Left ventricle myocardium inferior (tissue), 1 donor: ENCODE results near the gene MAS1L. TPM values are rescaled to one million over a fixed set of nuclear protein-coding genes. Genes with fewer than 3 reads are reported as not detected.
"Not testable (repeated sequence)": the region's sequence is repeated elsewhere in the genome, so short reads cannot be mapped to it uniquely, and the experiment has no call there.

Experiments used
- DNase-seq: peaks from one replicate; pipeline ENCODE4 v3.0.0-alpha.2; 2020
- H3K27ac ChIP-seq: fragments of 200-600 bp; replicated peaks from 2 replicates; pipeline ENCODE4 v1.8.0; 2021
- H3K27me3 ChIP-seq: fragments of 200-600 bp; 2 replicates; pipeline ENCODE4 v1.8.0; 2021; ENCODE audit warnings: low read depth
- H3K36me3 ChIP-seq: fragments of 200-600 bp; 2 replicates; pipeline ENCODE4 v1.8.0; 2021
- H3K4me1 ChIP-seq: fragments of 200-600 bp; 2 replicates; pipeline ENCODE4 v1.8.0; 2021
- H3K4me3 ChIP-seq: fragments of 200-600 bp; 2 replicates; pipeline ENCODE4 v1.8.0; 2021; ENCODE audit warnings: mild to moderate bottlenecking, moderate library complexity
- H3K9me3 ChIP-seq: fragments of 200-600 bp; replicated peaks from 2 replicates; pipeline ENCODE4 v1.8.0; 2021
- CTCF ChIP-seq: fragments of 200-600 bp; IDR thresholded peaks from 2 replicates; pipeline ENCODE4 v1.8.0; 2021; ENCODE audit warnings: antibody characterized with exemption, mild to moderate bottlenecking, borderline replicate concordance
- intact Hi-C: fragments of 100-400 bp; cut with micrococcal nuclease; formaldehyde crosslinking; loops from one replicate; pipeline ENCODE4 v1.11.0; 2022
- total RNA-seq: library from RNA; stranded (reverse); fragmentation: NEBNext Ultra II Directional; extraction: Animal tissue kit (Norgen Biotek cat#: 25700); gene quantifications from one replicate; pipeline ENCODE4 v1.2.1, GENCODE V29; 2021
- donor health status: DM: no; HTN: yes; CAD: no; lungs with severe emphysema.

Gene MAS1L
- total RNA-seq, 1 donor from 2014 or later = not detected

DNA sequence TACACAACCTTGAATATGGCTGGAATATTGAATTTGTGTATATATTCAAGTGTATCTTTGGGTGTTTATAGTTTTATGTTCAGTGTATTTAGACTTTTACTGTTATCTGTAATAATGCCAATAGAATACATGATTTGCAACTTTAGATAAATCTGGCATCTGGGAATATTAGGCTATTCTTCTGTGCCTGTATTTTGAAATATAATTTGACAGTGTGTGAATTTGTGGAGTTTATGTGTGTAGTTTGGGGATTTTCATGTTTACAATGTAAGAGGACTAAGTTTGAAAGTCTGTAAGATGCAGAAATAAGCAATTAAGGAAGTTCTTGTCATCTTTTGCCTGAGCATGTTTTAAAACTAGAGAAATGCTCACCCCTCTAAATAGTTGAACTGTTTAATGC lies 48.8 kb downstream of the MAS1L start, which contains the start of gene OR10C1:
Gene OR10C1, plus strand, starts transcription at position 301 of the 400 bp plus-strand sequence. CDS start 710 bp downstream, outside the sequence.
- no peak for TF ChIP-seq CTCF
- Histone ChIP-seq H3K27ac (no peak within 1 kb of the TSS), H3K4me3 (no peak within 1 kb of the TSS), H3K9me3 (no peaks in the 10 kb centered on the region), H3K36me3 (no peaks in the 10 kb centered on the region), H3K4me1 (no peaks in the 10 kb centered on the region), H3K27me3 (peaks cover 5% of the 10 kb centered on the region)
- intact Hi-C loops = no loop called here
- no peak for DNase-seq

DNA sequence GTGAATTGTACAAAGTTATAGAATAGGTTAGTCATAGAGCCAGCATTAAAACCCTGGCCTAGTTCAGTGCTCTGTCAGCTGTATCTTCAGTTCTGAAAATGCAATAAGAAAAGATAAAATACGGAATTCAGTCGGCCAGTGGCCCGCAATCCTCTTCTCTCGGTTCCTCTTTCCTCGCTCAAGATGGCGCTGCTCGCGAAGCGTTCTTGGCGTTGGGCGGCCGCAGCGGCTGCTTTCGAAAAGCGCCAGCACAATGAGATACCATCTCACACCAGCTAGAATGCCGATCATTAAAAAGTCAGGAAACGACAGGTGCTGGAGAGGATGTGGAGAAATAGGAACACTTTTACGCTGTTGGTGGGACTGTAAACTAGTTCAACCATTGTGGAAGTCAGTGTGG lies 51.0 kb downstream of the MAS1L start:
- H3K4me3 ChIP-seq, H3K36me3 ChIP-seq, intact Hi-C loops, DNase-seq, H3K9me3 ChIP-seq, H3K4me1 ChIP-seq, H3K27ac ChIP-seq, H3K27me3 ChIP-seq: not testable (repeated sequence)

Other genes with a start within 250 kb of the MAS1L start
- gene OR14J1, start 186.3 kb downstream of the MAS1L start, total RNA-seq = not detected
- gene OR5V1, start 119.1 kb downstream of the MAS1L start, total RNA-seq = not detected
- not detected for gene OR12D3, start 112.7 kb downstream of the MAS1L start, total RNA-seq
- gene OR12D2, start 92.3 kb downstream of the MAS1L start, total RNA-seq = not detected
- gene OR12D1, start 73.0 kb downstream of the MAS1L start, total RNA-seq = not detected
- not detected for gene OR10C1, start 48.6 kb downstream of the MAS1L start, total RNA-seq
- not detected for gene OR11A1, start 30.9 kb downstream of the MAS1L start, total RNA-seq
- gene OR2H1, start 30.8 kb downstream of the MAS1L start, total RNA-seq = not detected
- gene UBD, start 71.8 kb upstream of the MAS1L start, total RNA-seq = not detected
- gene OR2H2, start 97.2 kb upstream of the MAS1L start, total RNA-seq = not detected
- 19.3 TPM for gene GABBR1, start 145.2 kb upstream of the MAS1L start, total RNA-seq
- gene MOG, start 169.1 kb upstream of the MAS1L start, total RNA-seq = 14.7 TPM
- gene ZFP57, start 193.2 kb upstream of the MAS1L start, total RNA-seq = not detected
- gene HLA-F, start 235.5 kb upstream of the MAS1L start, total RNA-seq = 29.4 TPM